NCI-H226 (cell line): Measurements from ENCODE around the gene HOXB2.
"Not testable (repeated sequence)": the region's sequence is repeated elsewhere in the genome, so short reads cannot be mapped to it uniquely, and the experiment has no call there.

Experiments
- DNase-seq: peaks from one replicate; pipeline ENCODE4 v3.0.0-alpha.2; 2015

The HOXB2 gene

GRCh38 chr17:48513097-48513496 is 31.8 kb downstream of the HOXB2 start:
- DNase-seq, result peak; percentile 26

- DNase-seq, result no peak
These were observed 33.9 kb downstream of the HOXB2 start for GRCh38 chr17:48510761-48511604.

- no peak for DNase-seq
These were observed 34.5 kb downstream of the HOXB2 start for GRCh38 chr17:48510381-48510760.

- DNase-seq, result not testable (repeated sequence)
These were observed 35.2 kb downstream of the HOXB2 start for GRCh38 chr17:48509708-48510107.

- no peak for DNase-seq
These were observed 38.7 kb downstream of the HOXB2 start for GRCh38 chr17:48506246-48506645.

GRCh38 chr17:48505788-48506187 is 39.1 kb downstream of the HOXB2 start:
- DNase-seq, result peak; percentile 45

- no peak for DNase-seq
These were observed 40.0 kb downstream of the HOXB2 start for GRCh38 chr17:48504953-48505352.

- no peak for DNase-seq
These were observed 41.2 kb downstream of the HOXB2 start for GRCh38 chr17:48503747-48504146.

- DNase-seq, result no peak
These were observed 42.0 kb downstream of the HOXB2 start for GRCh38 chr17:48502901-48503300.

- DNase-seq, result no peak
These were observed 42.6 kb downstream of the HOXB2 start for GRCh38 chr17:48502312-48502711.

- DNase-seq, result no peak
These were observed 44.2 kb downstream of the HOXB2 start for GRCh38 chr17:48500435-48501426.

GRCh38 chr17:48499735-48500434 is 45.0 kb downstream of the HOXB2 start:
- no peak for DNase-seq

- peak; percentile 32 for DNase-seq
These were observed 45.7 kb downstream of the HOXB2 start for GRCh38 chr17:48499248-48499647.

- DNase-seq, result no peak
These were observed 46.6 kb downstream of the HOXB2 start for GRCh38 chr17:48498164-48498850.

GRCh38 chr17:48497103-48497502 is 47.8 kb downstream of the HOXB2 start:
- peak; percentile 84 for DNase-seq

- no peak for DNase-seq
These were observed 50.6 kb downstream of the HOXB2 start for GRCh38 chr17:48494335-48494734.
